Vagina (tissue), 2 donors: ENCODE data around the gene MDFIC.

Experiments used
- POLR2A ChIP-seq, 2 donors: fragments of 450-650 bp; IDR thresholded peaks; one replicate each; pipeline ENCODE4 v1.6.1; 2017; ENCODE audit warnings: antibody characterized with exemption in 2 of 2, mild to moderate bottlenecking in 2 of 2, moderate library complexity in 2 of 2
- POLR2AphosphoS5 ChIP-seq, 2 donors: sonication (generic); formaldehyde crosslinking; IDR thresholded peaks; one replicate each; pipeline ENCODE4 v1.9.0; 2017; ENCODE audit warnings: antibody characterized with exemption in 2 of 2, mild to moderate bottlenecking in 2 of 2, low read depth in 1 of 2; ENCODE audit not compliant: insufficient read depth in 1 of 2
- TF ChIP-seq, protein P1 (sequence below), 3 experiments: fragments of 450-650 bp in 2 of 3; fragments of 200-600 bp in 1 of 3; sonication (generic) in 1 of 3; IDR thresholded peaks; one replicate each; pipeline ENCODE4 v1.5.1; 2017 to 2019; ENCODE audit warnings: antibody characterized with exemption in 3 of 3, mild to moderate bottlenecking in 2 of 3, moderate library complexity in 2 of 3

DNA sequence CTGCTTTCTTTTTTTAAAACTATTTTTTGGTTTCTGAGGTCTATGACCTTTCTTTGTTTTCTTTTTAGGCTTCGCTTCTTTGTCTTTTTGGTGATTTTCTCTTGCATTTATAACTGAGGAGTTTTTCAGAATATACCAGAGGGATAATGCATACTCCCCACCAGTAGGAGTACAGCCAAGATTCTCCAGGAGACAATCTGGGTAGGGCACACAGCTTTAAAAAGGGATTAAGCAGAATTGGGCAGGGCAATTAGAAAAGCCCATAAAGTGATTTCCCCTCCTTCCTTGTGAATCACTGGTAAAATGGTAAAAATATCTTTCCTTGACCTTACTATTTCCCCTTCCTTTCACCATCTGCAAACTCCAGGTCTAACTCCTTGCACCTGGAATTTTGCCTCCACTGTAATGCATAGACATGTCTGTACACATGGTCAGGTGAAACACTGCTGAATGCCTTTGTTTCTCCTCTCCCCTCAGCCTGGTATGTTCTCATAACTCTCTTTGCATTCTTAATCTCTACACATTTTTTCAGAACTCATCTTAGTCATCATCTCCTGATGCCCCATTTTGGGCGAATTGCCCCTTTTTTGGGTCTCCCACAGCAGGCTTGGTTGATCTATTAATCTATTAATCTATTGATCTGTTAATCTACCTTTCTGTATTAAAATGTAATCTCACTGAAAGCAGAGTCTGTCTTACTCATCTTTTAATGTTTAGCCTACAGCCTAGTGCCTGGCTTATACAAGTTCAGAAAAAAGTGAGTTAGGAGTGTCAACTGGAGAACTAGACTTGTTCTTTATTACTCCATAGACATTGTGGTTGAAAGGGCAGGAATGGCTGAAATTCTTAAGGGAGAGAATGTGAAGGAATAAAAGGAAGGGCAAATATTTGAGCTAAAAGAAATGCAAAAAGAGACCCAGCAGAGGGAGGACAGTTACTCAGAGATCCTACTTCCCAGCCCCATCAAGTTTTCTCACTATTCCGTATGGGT is 64.6 kb downstream of the MDFIC start:
- TF ChIP-seq, protein P1, sequence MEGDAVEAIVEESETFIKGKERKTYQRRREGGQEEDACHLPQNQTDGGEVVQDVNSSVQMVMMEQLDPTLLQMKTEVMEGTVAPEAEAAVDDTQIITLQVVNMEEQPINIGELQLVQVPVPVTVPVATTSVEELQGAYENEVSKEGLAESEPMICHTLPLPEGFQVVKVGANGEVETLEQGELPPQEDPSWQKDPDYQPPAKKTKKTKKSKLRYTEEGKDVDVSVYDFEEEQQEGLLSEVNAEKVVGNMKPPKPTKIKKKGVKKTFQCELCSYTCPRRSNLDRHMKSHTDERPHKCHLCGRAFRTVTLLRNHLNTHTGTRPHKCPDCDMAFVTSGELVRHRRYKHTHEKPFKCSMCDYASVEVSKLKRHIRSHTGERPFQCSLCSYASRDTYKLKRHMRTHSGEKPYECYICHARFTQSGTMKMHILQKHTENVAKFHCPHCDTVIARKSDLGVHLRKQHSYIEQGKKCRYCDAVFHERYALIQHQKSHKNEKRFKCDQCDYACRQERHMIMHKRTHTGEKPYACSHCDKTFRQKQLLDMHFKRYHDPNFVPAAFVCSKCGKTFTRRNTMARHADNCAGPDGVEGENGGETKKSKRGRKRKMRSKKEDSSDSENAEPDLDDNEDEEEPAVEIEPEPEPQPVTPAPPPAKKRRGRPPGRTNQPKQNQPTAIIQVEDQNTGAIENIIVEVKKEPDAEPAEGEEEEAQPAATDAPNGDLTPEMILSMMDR (IDR thresholded peaks at IDR 0.05) = no peak
- TF ChIP-seq POLR2A (IDR thresholded peaks at IDR 0.05) (no peak), POLR2AphosphoS5 (IDR thresholded peaks at IDR 0.05; ENCODE audit: insufficient read depth in 1 of 2, low read depth in 1 of 2) (no peak)
